ENCODE data around the gene ITPR2.
"Not testable (repeated sequence)": the region's sequence is repeated elsewhere in the genome, so short reads cannot be mapped to it uniquely, and the experiment has no call there.

ITPR2 gene

GRCh38 chr12:26318661-26319068, 514.3 kb downstream of the ITPR2 start:
- TF ChIP-seq, protein P1, sequence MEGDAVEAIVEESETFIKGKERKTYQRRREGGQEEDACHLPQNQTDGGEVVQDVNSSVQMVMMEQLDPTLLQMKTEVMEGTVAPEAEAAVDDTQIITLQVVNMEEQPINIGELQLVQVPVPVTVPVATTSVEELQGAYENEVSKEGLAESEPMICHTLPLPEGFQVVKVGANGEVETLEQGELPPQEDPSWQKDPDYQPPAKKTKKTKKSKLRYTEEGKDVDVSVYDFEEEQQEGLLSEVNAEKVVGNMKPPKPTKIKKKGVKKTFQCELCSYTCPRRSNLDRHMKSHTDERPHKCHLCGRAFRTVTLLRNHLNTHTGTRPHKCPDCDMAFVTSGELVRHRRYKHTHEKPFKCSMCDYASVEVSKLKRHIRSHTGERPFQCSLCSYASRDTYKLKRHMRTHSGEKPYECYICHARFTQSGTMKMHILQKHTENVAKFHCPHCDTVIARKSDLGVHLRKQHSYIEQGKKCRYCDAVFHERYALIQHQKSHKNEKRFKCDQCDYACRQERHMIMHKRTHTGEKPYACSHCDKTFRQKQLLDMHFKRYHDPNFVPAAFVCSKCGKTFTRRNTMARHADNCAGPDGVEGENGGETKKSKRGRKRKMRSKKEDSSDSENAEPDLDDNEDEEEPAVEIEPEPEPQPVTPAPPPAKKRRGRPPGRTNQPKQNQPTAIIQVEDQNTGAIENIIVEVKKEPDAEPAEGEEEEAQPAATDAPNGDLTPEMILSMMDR (IDR thresholded peaks at IDR 0.05; ENCODE audit: low read depth, low read length, missing control alignments), result no peak
- no peak overlapping the region for H3K4me3 ChIP-seq (replicated peaks; ENCODE audit: low read depth, low read length)
- peak; percentile 48 for DNase-seq (ENCODE audit: extremely low read depth, low read depth)

GRCh38 chr12:26317942-26318575, 514.9 kb downstream of the ITPR2 start:
- H3K4me3 ChIP-seq (replicated peaks; ENCODE audit: low read depth, low read length), result no peak overlapping the region
- DNase-seq (ENCODE audit: extremely low read depth, low read depth), result no peak
- TF ChIP-seq, protein P1 (IDR thresholded peaks at IDR 0.05; ENCODE audit: low read depth, low read length, missing control alignments), result no peak

- not testable (repeated sequence) for H3K4me3 ChIP-seq (replicated peaks; ENCODE audit: low read depth, low read length); DNase-seq (ENCODE audit: extremely low read depth, low read depth)
Measured at GRCh38 chr12:26314103-26314502, 518.9 kb downstream of the ITPR2 start.

DNA sequence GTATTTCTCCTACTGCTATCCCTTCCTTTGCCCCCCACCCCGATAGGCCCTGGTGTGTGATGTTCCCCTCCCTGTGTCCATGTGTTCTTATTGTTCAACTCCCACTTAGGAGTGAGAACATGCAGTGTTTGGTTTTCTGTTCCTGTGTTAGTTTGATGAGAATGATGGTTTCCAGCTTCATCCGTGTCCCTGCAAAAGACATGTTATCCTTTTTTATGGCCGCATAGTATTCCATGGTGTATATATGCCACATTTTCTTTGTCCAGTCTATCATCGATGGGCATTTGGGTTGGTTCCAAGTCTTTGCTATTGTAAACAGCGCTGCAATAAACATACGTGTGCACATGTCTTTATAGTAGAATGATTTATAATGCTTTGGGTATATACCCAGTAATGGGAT, 522.5 kb downstream of the ITPR2 start:
- DNase-seq (ENCODE audit: extremely low read depth, low read depth); H3K4me3 ChIP-seq (replicated peaks; ENCODE audit: low read depth, low read length): not testable (repeated sequence)

DNA sequence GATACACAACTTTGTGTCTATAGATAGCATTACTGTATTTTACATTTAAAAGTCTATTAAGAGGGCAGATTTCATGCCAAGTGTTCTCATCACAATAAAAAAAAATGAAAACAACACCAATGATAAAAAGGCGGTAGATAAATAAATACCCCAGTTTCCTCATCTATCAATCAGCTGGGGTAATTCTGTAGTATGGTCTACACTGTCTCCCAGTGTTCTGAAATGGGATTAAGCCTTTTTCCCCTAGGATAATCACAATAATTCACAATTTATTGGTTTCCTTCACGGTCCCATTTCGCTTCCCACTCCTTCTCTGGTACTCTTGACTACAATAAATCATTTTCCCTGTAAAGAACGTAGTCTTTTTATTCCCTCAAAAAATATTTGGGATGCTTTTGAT, 523.4 kb downstream of the ITPR2 start:
- DNase-seq (ENCODE audit: extremely low read depth, low read depth), result no peak
- TF ChIP-seq, protein P1 (IDR thresholded peaks at IDR 0.05; ENCODE audit: low read depth, low read length, missing control alignments), result no peak
- no peak overlapping the region for H3K4me3 ChIP-seq (replicated peaks; ENCODE audit: low read depth, low read length)

DNA sequence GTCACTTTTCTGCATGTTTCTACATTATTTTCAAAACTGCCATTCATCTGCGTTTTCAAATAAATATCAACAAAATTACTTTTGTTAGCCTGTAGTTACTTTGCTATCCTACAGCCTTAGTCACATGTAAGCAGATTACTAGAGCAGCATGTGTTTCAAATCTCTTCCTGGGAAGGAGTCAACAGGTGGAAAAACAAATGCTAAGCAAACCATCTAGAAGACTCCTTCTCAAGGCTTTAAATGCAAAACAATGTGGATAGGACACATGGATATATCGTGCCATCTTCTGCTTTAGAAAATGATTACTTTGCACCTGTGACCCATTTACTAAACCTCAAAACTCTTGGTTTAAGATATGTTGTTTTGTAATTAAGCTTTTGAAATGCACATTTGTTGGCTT, 528.7 kb downstream of the ITPR2 start:
- DNase-seq (ENCODE audit: extremely low read depth, low read depth), result no peak
- no peak overlapping the region for H3K4me3 ChIP-seq (replicated peaks; ENCODE audit: low read depth, low read length)
- TF ChIP-seq, protein P1 (IDR thresholded peaks at IDR 0.05; ENCODE audit: low read depth, low read length, missing control alignments), result no peak

DNA sequence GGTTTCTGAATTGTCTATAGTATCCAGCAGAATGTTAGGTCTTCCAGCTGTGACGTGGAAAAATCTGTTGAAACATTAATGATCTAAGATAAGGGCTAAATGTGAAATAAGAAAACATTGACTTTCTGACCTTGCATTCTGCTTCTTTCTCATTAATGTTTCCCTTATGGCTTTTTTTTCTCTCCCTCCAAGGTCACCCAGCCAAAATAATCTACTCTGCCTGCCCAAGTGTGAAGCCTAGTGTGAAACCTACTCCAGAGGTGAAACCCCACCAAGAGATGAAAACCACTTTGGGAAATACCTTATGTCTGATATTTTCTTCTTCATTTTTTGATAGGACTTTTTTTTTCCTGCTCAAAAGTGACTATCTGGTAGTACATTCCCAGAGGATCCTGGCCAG, 529.6 kb downstream of the ITPR2 start:
- H3K4me3 ChIP-seq (replicated peaks; ENCODE audit: low read depth, low read length), result no peak overlapping the region
- TF ChIP-seq, protein P1 (IDR thresholded peaks at IDR 0.05; ENCODE audit: low read depth, low read length, missing control alignments), result no peak
- DNase-seq (ENCODE audit: extremely low read depth, low read depth), result no peak

GRCh38 chr12:26302776-26303175, 530.2 kb downstream of the ITPR2 start:
- TF ChIP-seq, protein P1 (IDR thresholded peaks at IDR 0.05; ENCODE audit: low read depth, low read length, missing control alignments), result no peak
- H3K4me3 ChIP-seq (replicated peaks; ENCODE audit: low read depth, low read length), result no peak overlapping the region
- DNase-seq (ENCODE audit: extremely low read depth, low read depth), result no peak

Data from HFF-Myc (cell line).